Measurements from ENCODE around the gene UBXN7.

DNA sequence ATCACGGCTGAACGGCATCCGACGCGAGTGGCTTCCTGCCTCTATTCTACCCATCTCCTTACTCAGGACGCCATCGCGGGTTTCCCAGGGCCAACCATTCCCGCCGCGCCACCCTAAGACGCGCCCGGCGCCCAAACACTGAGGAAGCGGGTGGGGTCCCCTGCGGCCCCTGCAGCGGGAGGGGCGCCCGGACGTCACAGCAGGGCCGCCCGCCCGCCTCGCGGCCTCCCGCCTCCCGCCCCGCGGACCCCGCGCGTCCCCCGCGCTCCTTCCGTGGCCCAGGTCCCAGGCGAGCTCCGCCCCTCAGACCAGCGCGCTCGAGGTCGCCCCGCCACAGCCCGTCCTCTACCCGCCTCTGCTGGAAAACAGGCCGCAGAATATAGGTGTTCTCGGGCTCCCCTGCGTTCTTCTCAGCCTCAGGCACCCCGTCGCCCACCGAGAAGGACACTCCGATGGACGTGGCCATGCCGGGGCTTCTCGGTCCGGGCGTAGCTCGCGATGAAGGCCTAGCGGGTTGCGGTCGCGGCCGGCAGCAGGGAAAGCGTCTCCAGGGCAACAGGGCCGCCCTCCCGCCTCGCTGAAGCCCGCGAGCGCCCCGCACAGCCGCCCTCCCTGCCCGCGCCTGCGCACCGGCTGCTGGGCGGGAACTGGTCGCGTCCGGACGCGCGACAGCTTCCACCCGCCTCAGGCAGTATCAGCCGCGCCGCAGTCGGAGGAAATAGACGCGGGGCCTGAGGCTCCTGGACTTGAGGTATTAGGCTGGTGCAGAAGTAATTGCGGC, 114.3 kb downstream of the UBXN7 start, which contains the start of gene DYNLT2B:
- TF ChIP-seq, protein P1, sequence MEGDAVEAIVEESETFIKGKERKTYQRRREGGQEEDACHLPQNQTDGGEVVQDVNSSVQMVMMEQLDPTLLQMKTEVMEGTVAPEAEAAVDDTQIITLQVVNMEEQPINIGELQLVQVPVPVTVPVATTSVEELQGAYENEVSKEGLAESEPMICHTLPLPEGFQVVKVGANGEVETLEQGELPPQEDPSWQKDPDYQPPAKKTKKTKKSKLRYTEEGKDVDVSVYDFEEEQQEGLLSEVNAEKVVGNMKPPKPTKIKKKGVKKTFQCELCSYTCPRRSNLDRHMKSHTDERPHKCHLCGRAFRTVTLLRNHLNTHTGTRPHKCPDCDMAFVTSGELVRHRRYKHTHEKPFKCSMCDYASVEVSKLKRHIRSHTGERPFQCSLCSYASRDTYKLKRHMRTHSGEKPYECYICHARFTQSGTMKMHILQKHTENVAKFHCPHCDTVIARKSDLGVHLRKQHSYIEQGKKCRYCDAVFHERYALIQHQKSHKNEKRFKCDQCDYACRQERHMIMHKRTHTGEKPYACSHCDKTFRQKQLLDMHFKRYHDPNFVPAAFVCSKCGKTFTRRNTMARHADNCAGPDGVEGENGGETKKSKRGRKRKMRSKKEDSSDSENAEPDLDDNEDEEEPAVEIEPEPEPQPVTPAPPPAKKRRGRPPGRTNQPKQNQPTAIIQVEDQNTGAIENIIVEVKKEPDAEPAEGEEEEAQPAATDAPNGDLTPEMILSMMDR (IDR thresholded peaks at IDR 0.05) = no peak
- TF ChIP-seq POLR2A (IDR thresholded peaks at IDR 0.05) = peak in 1 of 2 donors; percentile 76

Data from adrenal gland (tissue), 5 donors.